H7 (cell line): ENCODE data around the gene LAMTOR5. TPM values are rescaled to one million over a fixed set of nuclear protein-coding genes. Genes with fewer than 3 reads are reported as not detected.

Experiments used
- DNase-seq: peaks from one replicate; pipeline ENCODE4 v3.0.0; 2012
- H3K27me3 ChIP-seq: 2 replicates; pipeline ENCODE4 v1.6.0; 2011; ENCODE audit warnings: mild to moderate bottlenecking, low read length; ENCODE audit not compliant: control insufficient read depth, insufficient read depth
- H3K36me3 ChIP-seq: replicated peaks from 2 replicates; pipeline ENCODE4 v1.5.1; 2011; ENCODE audit warnings: low read length; ENCODE audit not compliant: control insufficient read depth, insufficient read depth
- H3K4me3 ChIP-seq: 2 replicates; pipeline ENCODE4 v1.5.1; 2011; ENCODE audit warnings: low read depth, mild to moderate bottlenecking, control low read depth, low read length, moderate library complexity; ENCODE audit not compliant: insufficient read depth
- total RNA-seq: library from RNA; depleted of rRNA; stranded (reverse); fragments of >200 nt; shearing (Covaris generic); gene quantifications from 2 replicates; pipeline ENCODE4 v1.2.3, GENCODE V29; 2014

LAMTOR5 gene
- total RNA-seq, 1 experiment from 2014 or later, result 40.6 TPM

GRCh38 chr1:110387048-110387754, 20.3 kb downstream of the LAMTOR5 start:
- DNase-seq, result no peak
- no peak overlapping the region for H3K4me3 ChIP-seq
- no peaks in the 10 kb centered on the region for H3K36me3 ChIP-seq
- H3K27me3 ChIP-seq, result no peaks in the 10 kb centered on the region

GRCh38 chr1:110385369-110385768, 22.1 kb downstream of the LAMTOR5 start:
- Histone ChIP-seq H3K4me3 (no peak overlapping the region), H3K27me3 (no peaks in the 10 kb centered on the region), H3K36me3 (no peaks in the 10 kb centered on the region; the same call in 1 of the 2 replicates)
- DNase-seq, result no peak

GRCh38 chr1:110384581-110385321, 22.7 kb downstream of the LAMTOR5 start:
- Histone ChIP-seq H3K27me3 (no peaks in the 10 kb centered on the region), H3K4me3 (no peak overlapping the region), H3K36me3 (no peaks in the 10 kb centered on the region; the same call in 1 of the 2 replicates)
- no peak for DNase-seq

GRCh38 chr1:110383251-110383990, 24.1 kb downstream of the LAMTOR5 start:
- peaks cover 1% of the 10 kb centered on the region; the same call in 1 of the 2 replicates for H3K36me3 ChIP-seq
- no peak overlapping the region for H3K4me3 ChIP-seq
- no peaks in the 10 kb centered on the region for H3K27me3 ChIP-seq
- DNase-seq, result no peak

GRCh38 chr1:110380672-110381283, 26.7 kb downstream of the LAMTOR5 start:
- no peak for DNase-seq

GRCh38 chr1:110375490-110375889, 32.0 kb downstream of the LAMTOR5 start:
- no peak for DNase-seq
- Histone ChIP-seq H3K4me3 (no peak overlapping the region), H3K27me3 (no peaks in the 10 kb centered on the region), H3K36me3 (peaks cover 6% of the 10 kb centered on the region)

More at GRCh38 chr1:110380672-110381283, 26.7 kb downstream of the LAMTOR5 start:
- H3K27me3 ChIP-seq, result no peaks in the 10 kb centered on the region
- H3K36me3 ChIP-seq, result peaks cover 4% of the 10 kb centered on the region
- no peak overlapping the region for H3K4me3 ChIP-seq

- Histone ChIP-seq H3K27me3 (no peaks in the 10 kb centered on the region), H3K36me3 (peaks cover 4% of the 10 kb centered on the region; the same call in 1 of the 2 replicates), H3K4me3 (no peak overlapping the region)
- no peak for DNase-seq
Observed at GRCh38 chr1:110370827-110371226, 36.7 kb downstream of the LAMTOR5 start.

GRCh38 chr1:110364221-110364620, 43.3 kb downstream of the LAMTOR5 start:
- no peak for DNase-seq
- no peaks in the 10 kb centered on the region for H3K27me3 ChIP-seq
- peaks cover 3% of the 10 kb centered on the region; the same call in 1 of the 2 replicates for H3K36me3 ChIP-seq
- no peak overlapping the region for H3K4me3 ChIP-seq

GRCh38 chr1:110361856-110362255, 45.6 kb downstream of the LAMTOR5 start:
- H3K4me3 ChIP-seq, result no peak overlapping the region
- H3K36me3 ChIP-seq, result peaks cover 1% of the 10 kb centered on the region; the same call in 1 of the 2 replicates
- DNase-seq, result no peak
- no peaks in the 10 kb centered on the region for H3K27me3 ChIP-seq

- DNase-seq, result no peak
- Histone ChIP-seq H3K4me3 (no peak overlapping the region), H3K36me3 (peaks cover 4% of the 10 kb centered on the region), H3K27me3 (no peaks in the 10 kb centered on the region)
Observed at GRCh38 chr1:110360431-110360830, 47.1 kb downstream of the LAMTOR5 start.

- H3K4me3 ChIP-seq, result no peak overlapping the region
- H3K27me3 ChIP-seq, result no peaks in the 10 kb centered on the region
- peaks cover 4% of the 10 kb centered on the region for H3K36me3 ChIP-seq
- DNase-seq, result no peak
Observed at GRCh38 chr1:110356379-110356778, 51.1 kb downstream of the LAMTOR5 start.

GRCh38 chr1:110355321-110355720, 52.2 kb downstream of the LAMTOR5 start:
- H3K27me3 ChIP-seq, result no peaks in the 10 kb centered on the region
- H3K36me3 ChIP-seq, result peaks cover 4% of the 10 kb centered on the region
- no peak for DNase-seq
- H3K4me3 ChIP-seq, result no peak overlapping the region
